ENCODE data around the gene HPSE. TPM values are rescaled to one million over a fixed set of nuclear protein-coding genes. Genes with fewer than 3 reads are reported as not detected.

Gene HPSE
- total RNA-seq, 1 donor = 0.36 TPM

DNA sequence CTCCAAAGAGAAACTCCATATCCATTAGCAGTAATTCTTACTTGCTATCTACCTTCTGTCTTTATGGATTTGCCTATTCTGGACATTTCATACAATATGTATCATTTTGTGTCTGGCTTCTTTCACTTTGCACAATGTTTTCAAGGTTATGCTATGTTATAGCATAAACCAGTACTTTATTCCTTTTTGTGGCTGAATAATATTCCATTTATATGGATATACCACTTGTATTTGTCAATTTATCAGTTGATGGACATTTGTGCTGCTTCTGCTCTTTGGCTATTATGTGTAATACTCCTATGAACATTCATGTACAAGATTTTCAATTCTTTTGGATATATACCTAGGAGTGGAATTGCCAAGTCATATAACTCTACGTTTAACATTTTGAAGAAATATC, 18.9 kb upstream of the HPSE start:
- Histone ChIP-seq H4K20me1 (ENCODE audit: insufficient read depth, low read length) (no peaks in the 10 kb centered on the region), H3K4me3 (ENCODE audit: insufficient read depth, low read length) (no peak overlapping the region), H3K79me2 (ENCODE audit: insufficient read depth, low read length) (no peaks in the 10 kb centered on the region), H3K27me3 (ENCODE audit: insufficient read depth, low read length) (no peaks in the 10 kb centered on the region), H3K4me1 (ENCODE audit: insufficient read depth, low read length) (peaks cover 17% of the 10 kb centered on the region), H3K9me3 (ENCODE audit: low read depth, low read length) (no peaks in the 10 kb centered on the region), H3K27ac (ENCODE audit: low read depth, low read length) (no peak overlapping the region), H3K4me2 (ENCODE audit: insufficient read depth, low read length) (no peak overlapping the region), H3K36me3 (ENCODE audit: insufficient read depth, low read length) (no peaks in the 10 kb centered on the region), H2AFZ (ENCODE audit: low read length) (no peak overlapping the region)
- TF ChIP-seq, protein P1, sequence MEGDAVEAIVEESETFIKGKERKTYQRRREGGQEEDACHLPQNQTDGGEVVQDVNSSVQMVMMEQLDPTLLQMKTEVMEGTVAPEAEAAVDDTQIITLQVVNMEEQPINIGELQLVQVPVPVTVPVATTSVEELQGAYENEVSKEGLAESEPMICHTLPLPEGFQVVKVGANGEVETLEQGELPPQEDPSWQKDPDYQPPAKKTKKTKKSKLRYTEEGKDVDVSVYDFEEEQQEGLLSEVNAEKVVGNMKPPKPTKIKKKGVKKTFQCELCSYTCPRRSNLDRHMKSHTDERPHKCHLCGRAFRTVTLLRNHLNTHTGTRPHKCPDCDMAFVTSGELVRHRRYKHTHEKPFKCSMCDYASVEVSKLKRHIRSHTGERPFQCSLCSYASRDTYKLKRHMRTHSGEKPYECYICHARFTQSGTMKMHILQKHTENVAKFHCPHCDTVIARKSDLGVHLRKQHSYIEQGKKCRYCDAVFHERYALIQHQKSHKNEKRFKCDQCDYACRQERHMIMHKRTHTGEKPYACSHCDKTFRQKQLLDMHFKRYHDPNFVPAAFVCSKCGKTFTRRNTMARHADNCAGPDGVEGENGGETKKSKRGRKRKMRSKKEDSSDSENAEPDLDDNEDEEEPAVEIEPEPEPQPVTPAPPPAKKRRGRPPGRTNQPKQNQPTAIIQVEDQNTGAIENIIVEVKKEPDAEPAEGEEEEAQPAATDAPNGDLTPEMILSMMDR (IDR thresholded peaks at IDR 0.05; ENCODE audit: extremely low read depth, low read depth, low read length) = no peak
- DNase-seq (ENCODE audit: insufficient read length, low spot score, missing footprints) = no peak

DNA sequence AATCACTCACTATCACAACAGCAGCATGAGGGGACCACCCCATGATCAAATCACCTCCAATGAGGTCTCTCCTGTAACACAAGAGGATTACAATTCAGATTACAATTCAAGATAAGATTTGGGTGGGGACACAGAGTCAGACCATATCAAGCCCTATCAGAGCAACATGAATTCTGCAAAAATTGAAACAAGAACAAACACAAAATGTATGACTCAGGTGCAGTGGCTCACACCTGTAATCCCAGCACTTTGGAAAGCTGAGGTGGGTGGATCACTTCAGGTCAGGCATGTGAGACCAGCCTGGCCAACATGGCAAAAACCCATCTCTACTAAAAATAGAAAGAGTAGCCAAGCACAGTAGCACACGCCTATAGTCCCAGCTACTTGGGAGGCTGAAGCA, 13.4 kb upstream of the HPSE start:
- no peaks in the 10 kb centered on the region for H3K4me1 ChIP-seq (ENCODE audit: insufficient read depth, low read length)

DNA sequence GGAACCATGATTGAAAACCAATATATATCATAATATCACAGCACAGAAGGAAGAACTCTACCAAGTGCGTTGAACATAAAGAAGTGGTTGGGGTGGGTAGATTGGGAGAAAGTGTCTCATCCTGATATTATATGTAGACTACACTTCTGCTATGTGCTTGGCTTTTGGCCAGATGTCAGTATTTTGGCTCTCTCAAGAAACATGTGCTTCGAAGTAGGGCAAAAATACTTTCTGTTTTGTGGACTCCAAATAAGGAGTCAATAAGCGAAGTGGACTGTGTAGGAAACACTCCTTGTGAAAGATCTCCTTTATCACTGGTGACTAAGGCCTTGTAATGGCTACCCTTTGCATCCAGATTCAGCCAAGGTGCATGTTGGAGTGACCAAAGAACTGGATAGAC, 7.8 kb upstream of the HPSE start:
- Histone ChIP-seq H3K79me2 (ENCODE audit: insufficient read depth, low read length) (no peaks in the 10 kb centered on the region), H4K20me1 (ENCODE audit: insufficient read depth, low read length) (no peaks in the 10 kb centered on the region), H3K36me3 (ENCODE audit: insufficient read depth, low read length) (no peaks in the 10 kb centered on the region), H3K4me2 (ENCODE audit: insufficient read depth, low read length) (no peak overlapping the region), H3K27me3 (ENCODE audit: insufficient read depth, low read length) (peaks cover 7% of the 10 kb centered on the region), H3K9me3 (ENCODE audit: low read depth, low read length) (no peaks in the 10 kb centered on the region), H3K27ac (ENCODE audit: low read depth, low read length) (no peak overlapping the region), H2AFZ (ENCODE audit: low read length) (no peak overlapping the region), H3K4me1 (ENCODE audit: insufficient read depth, low read length) (no peaks in the 10 kb centered on the region), H3K4me3 (ENCODE audit: insufficient read depth, low read length) (no peak overlapping the region)
- DNase-seq (ENCODE audit: insufficient read length, low spot score, missing footprints) = no peak
- TF ChIP-seq, protein P1 (IDR thresholded peaks at IDR 0.05; ENCODE audit: extremely low read depth, low read depth, low read length) = no peak

More for the DNA sequence above, 13.4 kb upstream of the HPSE start:
- DNase-seq (ENCODE audit: insufficient read length, low spot score, missing footprints) = no peak
- Histone ChIP-seq H3K4me3 (ENCODE audit: insufficient read depth, low read length) (no peak overlapping the region), H3K27me3 (ENCODE audit: insufficient read depth, low read length) (peaks cover 4% of the 10 kb centered on the region), H4K20me1 (ENCODE audit: insufficient read depth, low read length) (no peaks in the 10 kb centered on the region), H2AFZ (ENCODE audit: low read length) (no peak overlapping the region), H3K27ac (ENCODE audit: low read depth, low read length) (no peak overlapping the region), H3K36me3 (ENCODE audit: insufficient read depth, low read length) (no peaks in the 10 kb centered on the region), H3K4me2 (ENCODE audit: insufficient read depth, low read length) (no peak overlapping the region), H3K9me3 (ENCODE audit: low read depth, low read length) (no peaks in the 10 kb centered on the region), H3K79me2 (ENCODE audit: insufficient read depth, low read length) (no peaks in the 10 kb centered on the region)
- TF ChIP-seq, protein P1 (IDR thresholded peaks at IDR 0.05; ENCODE audit: extremely low read depth, low read depth, low read length) = no peak

DNA sequence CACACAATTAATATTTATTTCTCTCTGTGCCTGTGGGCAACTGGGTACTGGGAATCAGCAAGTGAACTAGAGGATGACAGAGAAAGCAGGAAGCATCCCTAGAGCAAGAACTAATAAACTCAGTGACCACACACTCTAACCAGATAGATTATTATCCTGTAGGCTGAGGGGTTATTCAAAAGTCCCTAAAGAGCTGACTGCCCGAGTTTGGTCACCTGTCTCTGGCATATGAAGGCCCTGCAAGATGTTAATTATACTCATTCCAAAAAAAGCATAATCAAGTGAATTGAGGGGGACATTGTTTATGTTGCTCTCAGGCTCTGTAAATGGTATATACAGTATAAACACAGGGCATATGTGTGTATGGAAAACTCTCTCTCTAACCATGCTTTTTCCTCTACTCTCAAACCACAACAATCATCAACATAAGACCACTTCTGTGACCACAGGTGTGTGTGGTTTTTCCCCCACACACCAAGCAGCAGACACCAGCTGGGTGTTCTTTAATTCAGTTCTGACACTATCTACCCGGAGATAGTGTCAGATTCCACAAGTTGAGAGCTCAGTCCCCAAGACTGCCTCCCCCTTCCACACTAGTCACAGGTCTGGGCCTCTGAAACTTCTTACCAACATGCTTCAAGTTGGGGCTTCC, 6.2 kb upstream of the HPSE start:
- H2AFZ ChIP-seq (ENCODE audit: low read length) = no peak overlapping the region
- no peaks in the 10 kb centered on the region for H3K79me2 ChIP-seq (ENCODE audit: insufficient read depth, low read length)

More for the DNA sequence above, 6.2 kb upstream of the HPSE start:
- H3K27ac ChIP-seq (ENCODE audit: low read depth, low read length) = no peak overlapping the region
- H3K4me1 ChIP-seq (ENCODE audit: insufficient read depth, low read length) = no peaks in the 10 kb centered on the region
- H4K20me1 ChIP-seq (ENCODE audit: insufficient read depth, low read length) = no peaks in the 10 kb centered on the region
- H3K9me3 ChIP-seq (ENCODE audit: low read depth, low read length) = no peaks in the 10 kb centered on the region
- peaks cover 10% of the 10 kb centered on the region for H3K27me3 ChIP-seq (ENCODE audit: insufficient read depth, low read length)
- no peak overlapping the region for H3K4me3 ChIP-seq (ENCODE audit: insufficient read depth, low read length)
- TF ChIP-seq, protein P1 (IDR thresholded peaks at IDR 0.05; ENCODE audit: extremely low read depth, low read depth, low read length) = no peak
- DNase-seq (ENCODE audit: insufficient read length, low spot score, missing footprints) = no peak
- no peaks in the 10 kb centered on the region for H3K36me3 ChIP-seq (ENCODE audit: insufficient read depth, low read length)
- H3K4me2 ChIP-seq (ENCODE audit: insufficient read depth, low read length) = no peak overlapping the region
